H1 (cell line): Measurements from ENCODE around the gene LHFPL2. TPM values are rescaled to one million over a fixed set of nuclear protein-coding genes. Genes with fewer than 3 reads are reported as not detected.

ENCODE experiments used
- CBX8 ChIP-seq: fragments of 300-800, 300-1000 bp; sonication (generic); IDR thresholded peaks from 2 replicates; pipeline ENCODE4 v1.7.1; 2016; ENCODE audit warnings: low read depth, low read length, borderline replicate concordance
- polyA plus RNA-seq, 7 experiments: library from polyadenylated mRNA; depleted of rRNA in 3 of 7; stranded (reverse) in 5 of 7; unstranded in 2 of 7; fragments of >200 nt in 5 of 7; fragments of 200-250 nt in 2 of 7; gene quantifications; 1 replicate in 5 of 7; 2 replicates in 1 of 7; 4 replicates in 1 of 7; pipeline versions ENCODE4 v1.2.1 to v1.2.3, GENCODE V29; 2011 to 2013; ENCODE audit warnings: missing spikeins in 2 of 7, mixed read lengths in 2 of 7
- total RNA-seq: library from RNA; stranded (reverse); fragmentation: NEBNext Ultra II Directional; extraction: Animal tissue kit (Norgen Biotek cat#: 25700); gene quantifications from 2 replicates; pipeline ENCODE4 v1.2.1, GENCODE V29; 2021
- TF ChIP-seq, protein P1 (sequence below), 3 experiments: IDR thresholded peaks; 1 replicate in 2 of 3; 2 replicates in 1 of 3; pipeline versions ENCODE4 v1.5.1 to v1.6.1; 2011; ENCODE audit warnings: low read length in 3 of 3, mild to moderate bottlenecking in 3 of 3, inconsistent platforms in 2 of 3, low read depth in 1 of 3, moderate library complexity in 1 of 3; ENCODE audit not compliant: insufficient read depth in 1 of 3; ENCODE audit errors: control extremely low read depth in 1 of 3

The LHFPL2 gene
- total and polyA plus RNA-seq, 2 of the 8 experiments (the other 6 are each of a cell fraction or from before 2014, with no cell fraction given): 9.6 to 43.0 TPM

DNA sequence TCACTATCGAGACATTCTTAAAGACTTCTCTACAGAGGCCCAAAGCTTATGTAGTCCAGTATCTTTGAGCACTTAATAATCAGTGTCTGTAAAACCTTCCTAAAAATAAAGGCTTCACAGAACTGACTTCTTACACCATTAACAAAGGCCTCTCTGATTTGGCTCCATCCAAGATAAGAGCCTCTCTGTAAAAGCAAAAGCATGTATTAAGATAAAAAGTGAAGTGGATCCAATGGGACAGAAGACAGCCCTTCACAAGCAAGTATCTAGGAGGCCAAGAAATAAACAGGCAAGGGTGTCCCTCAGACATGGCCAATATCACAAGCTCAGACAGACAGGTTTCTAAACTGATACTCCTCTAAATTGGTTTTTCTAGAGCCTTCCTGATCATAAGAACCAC is 11.9 kb downstream of the LHFPL2 start (continued):
- TF ChIP-seq, protein P1, sequence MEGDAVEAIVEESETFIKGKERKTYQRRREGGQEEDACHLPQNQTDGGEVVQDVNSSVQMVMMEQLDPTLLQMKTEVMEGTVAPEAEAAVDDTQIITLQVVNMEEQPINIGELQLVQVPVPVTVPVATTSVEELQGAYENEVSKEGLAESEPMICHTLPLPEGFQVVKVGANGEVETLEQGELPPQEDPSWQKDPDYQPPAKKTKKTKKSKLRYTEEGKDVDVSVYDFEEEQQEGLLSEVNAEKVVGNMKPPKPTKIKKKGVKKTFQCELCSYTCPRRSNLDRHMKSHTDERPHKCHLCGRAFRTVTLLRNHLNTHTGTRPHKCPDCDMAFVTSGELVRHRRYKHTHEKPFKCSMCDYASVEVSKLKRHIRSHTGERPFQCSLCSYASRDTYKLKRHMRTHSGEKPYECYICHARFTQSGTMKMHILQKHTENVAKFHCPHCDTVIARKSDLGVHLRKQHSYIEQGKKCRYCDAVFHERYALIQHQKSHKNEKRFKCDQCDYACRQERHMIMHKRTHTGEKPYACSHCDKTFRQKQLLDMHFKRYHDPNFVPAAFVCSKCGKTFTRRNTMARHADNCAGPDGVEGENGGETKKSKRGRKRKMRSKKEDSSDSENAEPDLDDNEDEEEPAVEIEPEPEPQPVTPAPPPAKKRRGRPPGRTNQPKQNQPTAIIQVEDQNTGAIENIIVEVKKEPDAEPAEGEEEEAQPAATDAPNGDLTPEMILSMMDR (IDR thresholded peaks at IDR 0.05; ENCODE audit: control extremely low read depth in 1 of 3, insufficient read depth in 1 of 3, low read depth in 1 of 3, low read length in 3 of 3): no peak
- TF ChIP-seq CBX8: no peak
